GM19438 (cell line): Measurements from ENCODE around the gene ZNF804B.
"Not testable (repeated sequence)": the region's sequence is repeated elsewhere in the genome, so short reads cannot be mapped to it uniquely, and the experiment has no call there.

Experiments used
- ATAC-seq: cut with Tn5 transposase; IDR thresholded peaks from one replicate; pipeline ENCODE4 v1.9.1; 2021; ENCODE audit warnings: low read depth; ENCODE audit not compliant: unreplicated experiment

ZNF804B gene

DNA sequence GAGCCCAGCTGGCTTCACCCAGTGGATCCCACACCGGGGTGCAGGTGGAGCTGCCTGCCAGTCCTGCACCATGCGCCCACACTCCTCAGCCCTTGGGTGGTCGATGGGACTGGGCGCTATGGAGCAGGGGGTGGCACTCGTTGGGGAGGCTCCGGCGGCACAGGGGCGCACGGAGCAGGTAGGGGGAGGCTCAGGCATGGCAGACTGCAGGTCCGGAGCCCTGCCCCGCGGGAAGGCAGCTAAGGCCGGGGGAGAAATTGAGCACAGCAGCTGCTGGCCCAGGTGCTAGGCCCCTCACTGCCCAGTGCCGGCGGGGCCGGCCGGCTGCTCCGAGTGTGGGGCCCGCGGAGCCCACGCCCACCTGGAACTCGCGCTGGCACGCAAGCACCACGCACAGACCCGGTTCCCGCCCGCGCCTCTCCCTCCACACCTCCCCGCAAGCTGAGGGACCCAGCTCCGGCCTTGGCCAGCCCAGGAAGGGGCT is 469.2 kb downstream of the ZNF804B start:
- ATAC-seq = not testable (repeated sequence)

GRCh38 chr7:89238156-89238555 is 478.7 kb downstream of the ZNF804B start:
- ATAC-seq = no peak

- ATAC-seq = no peak
These were observed 486.7 kb downstream of the ZNF804B start for GRCh38 chr7:89246196-89246595.

DNA sequence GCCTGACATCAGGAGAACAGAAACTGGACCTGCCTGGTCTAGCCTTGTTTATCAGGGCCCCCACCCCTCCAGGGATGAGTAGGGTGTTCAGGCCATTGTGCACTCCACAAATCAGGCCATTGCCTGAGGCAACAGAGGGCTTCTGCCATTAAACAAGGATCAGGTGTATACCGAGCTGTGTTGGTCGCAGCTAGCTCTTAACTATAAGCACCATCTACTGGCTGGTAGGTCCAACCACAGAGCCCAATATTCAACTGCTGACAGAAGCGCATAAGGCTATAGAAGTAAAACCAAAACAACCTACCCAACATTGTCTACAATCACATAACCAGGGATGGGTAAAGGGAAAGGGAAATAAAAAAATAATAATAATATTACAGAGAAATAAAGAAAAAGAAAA is 487.7 kb downstream of the ZNF804B start:
- ATAC-seq = no peak

DNA sequence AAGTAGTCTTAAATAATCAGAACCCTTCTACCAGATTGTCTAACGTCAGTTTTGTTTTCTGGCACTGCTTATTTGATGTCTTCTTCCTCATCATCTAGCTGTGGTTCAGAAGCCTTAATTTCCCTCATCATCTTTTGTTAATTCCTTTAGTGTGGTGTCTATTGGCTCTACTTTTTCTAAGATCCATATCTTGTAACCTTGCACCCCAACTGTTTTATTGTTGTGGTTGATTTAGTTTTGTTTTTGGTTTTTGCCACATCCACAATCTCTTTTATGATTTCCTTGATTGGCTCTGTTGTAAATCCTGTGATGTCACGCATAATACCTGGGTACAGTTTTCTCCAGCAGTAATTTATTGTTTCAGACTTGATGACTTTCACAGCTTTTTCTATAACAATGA is 499.6 kb downstream of the ZNF804B start:
- no peak for ATAC-seq

- ATAC-seq = no peak
These were observed 504.6 kb downstream of the ZNF804B start for GRCh38 chr7:89264126-89264525.

DNA sequence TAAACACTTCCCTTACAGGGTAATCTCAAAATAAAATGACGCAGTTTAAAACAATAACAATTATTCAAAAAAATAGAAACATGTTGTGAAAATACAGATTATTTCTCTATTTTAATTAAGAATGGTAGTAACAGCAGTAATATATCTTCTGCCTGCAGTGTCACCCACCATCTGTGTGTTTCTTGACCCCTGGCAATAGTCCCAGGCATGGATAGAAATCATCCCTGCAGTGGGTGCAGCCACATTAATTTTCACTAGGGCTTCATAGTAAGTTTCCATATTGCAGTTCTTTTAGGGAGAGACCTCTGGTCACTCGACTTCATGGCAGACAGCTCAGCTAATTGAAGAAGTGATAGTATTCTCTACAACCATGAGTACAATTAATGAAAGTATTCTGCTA is 506.1 kb downstream of the ZNF804B start:
- ATAC-seq = no peak

DNA sequence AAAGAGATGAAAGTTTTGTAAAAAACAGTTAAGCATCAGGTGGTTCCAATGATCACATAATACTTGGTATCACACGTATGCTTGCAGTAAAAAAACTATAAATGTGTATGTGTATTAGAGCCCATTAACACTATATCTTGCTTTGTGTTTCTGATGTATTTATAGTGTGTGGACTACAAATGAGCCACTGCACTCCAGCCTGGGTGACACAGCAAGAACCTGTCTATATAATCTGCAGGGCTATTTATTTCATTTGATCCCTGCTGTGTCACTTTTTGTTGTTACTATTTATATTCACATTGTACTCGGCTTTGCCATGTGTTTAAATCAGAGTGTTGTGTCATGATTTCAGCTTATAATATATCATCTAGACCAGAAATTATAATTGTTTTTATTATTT is 523.8 kb downstream of the ZNF804B start:
- no peak for ATAC-seq

DNA sequence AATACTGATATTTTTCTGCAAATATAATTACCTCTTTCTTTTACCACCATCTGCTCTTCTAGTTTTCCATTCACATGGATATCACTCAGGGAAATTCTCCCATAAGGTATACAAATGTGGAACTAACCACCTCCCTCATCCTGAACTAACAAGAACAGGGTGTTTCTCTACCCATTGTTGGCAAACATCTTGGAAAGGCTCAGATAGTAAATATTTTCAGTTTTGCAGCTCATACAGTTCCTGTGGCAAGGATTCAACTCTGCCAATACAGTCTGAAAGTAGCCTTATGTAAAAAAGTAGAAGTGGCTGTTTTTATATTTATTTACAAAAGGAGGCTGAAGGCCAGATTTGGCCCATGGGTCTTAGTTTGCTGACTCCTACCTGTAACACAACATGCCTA is 549.0 kb downstream of the ZNF804B start:
- no peak for ATAC-seq

DNA sequence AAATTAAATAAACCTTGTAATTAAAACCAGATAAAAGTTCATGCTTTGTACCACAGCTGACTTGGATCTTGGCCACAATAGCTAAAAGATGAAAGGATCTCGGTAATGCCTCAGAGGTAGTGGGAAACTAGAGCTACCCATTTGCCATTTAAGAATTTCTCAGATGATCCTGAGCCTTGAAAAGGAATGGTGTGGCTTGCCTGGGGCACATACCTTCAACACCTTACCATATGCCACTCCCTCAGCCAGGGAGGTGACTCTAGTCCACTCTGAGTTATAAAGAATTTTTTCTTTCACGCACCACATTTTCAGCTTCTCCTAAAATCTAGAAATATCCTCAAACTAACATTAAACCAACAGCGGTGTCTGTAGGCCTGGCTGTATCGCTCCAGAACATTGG is 552.4 kb downstream of the ZNF804B start:
- no peak for ATAC-seq

- no peak for ATAC-seq
These were observed 553.1 kb downstream of the ZNF804B start for GRCh38 chr7:89312551-89312950.

DNA sequence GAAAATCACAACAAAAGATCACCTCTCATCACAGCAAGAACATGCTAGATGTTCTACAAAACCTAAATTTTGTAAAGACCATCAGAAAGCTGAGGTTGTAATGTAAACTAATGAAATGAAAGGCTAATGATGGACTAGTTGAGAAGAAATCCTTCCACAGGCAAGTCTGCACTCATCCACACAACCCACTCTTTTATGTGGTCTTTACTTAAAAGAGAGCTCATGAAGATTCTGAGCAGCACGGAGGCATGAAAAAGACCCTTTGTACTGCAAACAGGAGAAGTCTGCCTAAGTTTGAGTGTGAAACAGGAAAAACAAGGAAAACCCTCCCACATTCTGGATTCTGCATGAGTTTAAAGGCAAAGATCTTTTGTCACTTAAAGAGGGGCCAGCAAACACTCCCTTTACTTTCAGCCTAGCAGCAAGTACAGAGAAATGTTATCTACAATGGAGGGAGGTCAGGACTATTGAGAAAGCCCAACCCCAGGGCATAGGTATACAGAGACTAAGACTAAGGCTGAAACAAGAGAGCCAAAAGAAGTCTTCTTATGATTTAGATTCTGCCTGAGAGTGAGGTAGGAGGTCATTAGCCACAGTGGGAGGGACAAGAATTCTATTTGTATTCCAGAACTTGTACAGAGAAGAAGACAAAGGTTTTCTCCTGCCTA is 557.2 kb downstream of the ZNF804B start:
- ATAC-seq = no peak

- ATAC-seq = no peak
These were observed 572.5 kb downstream of the ZNF804B start for GRCh38 chr7:89332026-89332425.

- no peak for ATAC-seq
These were observed 575.3 kb downstream of the ZNF804B start for GRCh38 chr7:89334797-89335196.

DNA sequence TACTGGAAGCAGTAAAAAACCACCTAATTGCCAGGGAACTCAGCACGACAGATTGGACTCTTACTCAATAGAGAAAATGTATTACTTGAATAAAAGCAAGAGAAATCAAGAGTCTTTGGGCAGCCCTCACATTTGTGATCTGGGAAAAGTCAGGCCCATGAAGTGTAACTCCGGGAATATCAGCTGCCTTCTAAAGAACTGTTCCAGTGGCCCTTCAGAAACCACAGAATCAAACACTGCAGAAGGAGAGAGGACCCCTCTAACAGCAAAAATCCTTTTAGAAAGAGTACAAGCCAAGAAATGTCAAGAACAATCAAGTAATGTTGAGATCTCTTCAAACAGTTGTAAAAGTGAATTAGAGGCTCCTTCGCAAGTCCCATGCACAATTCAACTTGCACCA is 576.0 kb downstream of the ZNF804B start:
- ATAC-seq = no peak

DNA sequence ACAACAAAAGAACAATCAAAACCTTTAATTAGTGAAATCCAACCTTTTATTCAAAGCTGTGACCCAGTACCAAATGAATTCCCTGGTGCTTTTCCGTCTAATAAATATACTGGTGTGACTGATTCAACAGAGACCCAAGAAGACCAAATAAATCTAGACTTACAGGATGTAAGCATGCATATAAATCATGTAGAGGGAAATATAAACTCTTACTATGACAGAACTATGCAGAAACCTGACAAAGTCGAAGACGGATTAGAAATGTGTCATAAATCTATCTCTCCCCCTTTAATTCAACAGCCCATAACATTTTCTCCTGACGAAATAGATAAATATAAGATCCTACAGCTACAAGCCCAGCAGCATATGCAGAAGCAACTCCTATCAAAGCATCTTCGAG is 576.6 kb downstream of the ZNF804B start:
- ATAC-seq = no peak

GRCh38 chr7:89339748-89340147 is 580.2 kb downstream of the ZNF804B start:
- no peak for ATAC-seq

- ATAC-seq = no peak
These were observed 597.6 kb downstream of the ZNF804B start for GRCh38 chr7:89357121-89357520.

GRCh38 chr7:89377219-89377618 is 617.7 kb downstream of the ZNF804B start:
- ATAC-seq = no peak

DNA sequence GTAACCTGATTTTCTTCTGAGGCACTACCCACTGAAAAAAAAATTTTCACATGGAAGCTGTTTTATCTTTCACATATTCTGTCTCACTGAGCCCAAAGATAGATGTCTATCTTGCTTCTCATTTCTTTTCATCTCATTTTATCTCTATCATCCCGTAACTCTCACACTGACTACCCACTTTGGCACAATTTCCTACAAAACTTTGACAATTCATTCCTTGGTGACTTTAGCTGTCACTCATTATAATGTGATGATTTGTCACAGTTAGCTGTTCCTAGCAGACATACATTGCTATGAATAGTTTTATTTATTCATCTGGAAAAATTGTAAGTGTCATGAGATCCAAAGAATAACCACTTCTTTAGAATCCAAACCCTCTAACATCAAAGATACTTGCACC is 625.9 kb downstream of the ZNF804B start:
- no peak for ATAC-seq
